ENCODE measurements around the gene SEMA4F. TPM values are rescaled to one million over a fixed set of nuclear protein-coding genes. Genes with fewer than 3 reads are reported as not detected.
A peak's percentile ranks its signal among the peaks of the same experiment; 100 is the strongest.

SEMA4F gene
- total RNA-seq, 1 donor from 2014 or later, result 12.5 TPM

DNA sequence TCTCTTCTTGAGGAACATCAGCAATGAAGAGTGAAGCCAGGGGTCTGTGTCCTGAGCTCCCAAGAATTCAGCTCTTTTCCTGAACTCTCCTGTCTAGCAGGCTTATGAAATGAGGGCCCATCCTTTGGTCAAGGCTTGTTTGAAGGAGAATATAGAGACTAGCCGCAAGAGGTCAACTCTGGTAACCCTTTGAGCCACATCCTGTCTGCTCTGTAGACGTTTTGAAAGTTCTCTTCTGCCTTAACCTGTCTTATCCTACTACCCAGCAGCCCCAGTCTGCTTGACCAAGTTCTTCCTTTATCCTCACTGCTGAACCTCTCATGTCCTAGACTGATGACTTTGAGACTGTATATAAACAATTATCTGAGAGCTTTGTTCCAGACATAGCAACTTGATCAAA lies 5.4 kb downstream of the SEMA4F start:
- no peak for DNase-seq (ENCODE audit: low spot score)

- DNase-seq (ENCODE audit: low spot score), result no peak
These were observed 14.0 kb downstream of the SEMA4F start for GRCh38 chr2:74668087-74668486.

GRCh38 chr2:74670263-74670662 lies 16.2 kb downstream of the SEMA4F start:
- no peak for DNase-seq (ENCODE audit: low spot score)

DNA sequence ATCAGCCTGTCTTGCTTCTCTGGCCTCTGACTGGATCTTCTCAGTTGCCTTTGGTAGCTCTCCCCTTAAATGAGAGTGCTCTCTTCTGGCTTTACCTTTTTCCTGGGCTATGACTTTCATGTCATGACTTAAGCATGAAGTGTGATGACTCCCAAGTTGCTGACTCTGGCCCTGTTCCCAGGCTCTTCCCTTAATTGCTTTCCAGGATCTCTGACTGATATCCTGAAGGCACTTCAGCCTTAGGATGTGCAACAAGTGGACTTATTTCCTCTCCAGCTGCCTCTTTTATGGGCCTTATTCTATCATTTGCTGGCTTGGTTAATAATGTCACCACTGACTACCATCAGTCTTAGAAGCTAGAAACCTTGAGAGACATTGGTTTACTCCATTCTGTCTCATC lies 17.4 kb downstream of the SEMA4F start:
- no peak for DNase-seq (ENCODE audit: low spot score)

DNA sequence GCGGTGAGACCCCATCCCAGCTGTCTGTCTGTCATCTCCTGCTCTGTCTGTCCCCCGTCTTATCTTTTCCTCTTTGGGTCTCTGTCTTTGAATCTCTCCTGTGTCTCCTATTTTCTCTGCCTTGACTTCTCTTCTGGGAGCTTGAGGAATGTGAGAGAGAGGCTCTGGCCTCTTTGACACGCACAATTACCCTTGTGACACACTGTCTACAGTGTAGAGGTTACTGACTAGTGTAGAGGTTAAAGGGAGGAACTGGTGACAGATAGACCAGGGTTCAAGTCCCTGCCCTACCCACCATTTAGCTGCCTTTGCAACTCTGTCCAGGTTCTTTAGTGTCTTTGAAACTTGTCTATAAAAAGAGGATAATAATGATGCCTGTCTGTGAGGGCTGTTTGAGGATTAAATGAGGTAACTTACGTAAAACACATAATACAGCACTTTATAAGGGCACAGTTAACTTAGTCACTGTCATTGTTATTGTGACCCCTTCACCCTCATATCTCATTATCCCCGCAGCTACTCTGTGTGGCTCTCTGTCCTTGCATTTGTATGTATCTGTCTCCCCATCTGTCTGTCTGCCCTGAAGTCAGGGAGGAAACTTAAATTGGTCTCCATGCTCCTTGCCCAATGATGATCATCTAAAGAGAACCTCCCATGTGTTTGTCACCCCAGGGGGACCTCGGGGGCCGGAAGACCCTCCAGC lies 19.9 kb downstream of the SEMA4F start:
- DNase-seq (ENCODE audit: low spot score), result no peak

GRCh38 chr2:74675090-74675489 lies 21.0 kb downstream of the SEMA4F start:
- no peak for DNase-seq (ENCODE audit: low spot score)

DNA sequence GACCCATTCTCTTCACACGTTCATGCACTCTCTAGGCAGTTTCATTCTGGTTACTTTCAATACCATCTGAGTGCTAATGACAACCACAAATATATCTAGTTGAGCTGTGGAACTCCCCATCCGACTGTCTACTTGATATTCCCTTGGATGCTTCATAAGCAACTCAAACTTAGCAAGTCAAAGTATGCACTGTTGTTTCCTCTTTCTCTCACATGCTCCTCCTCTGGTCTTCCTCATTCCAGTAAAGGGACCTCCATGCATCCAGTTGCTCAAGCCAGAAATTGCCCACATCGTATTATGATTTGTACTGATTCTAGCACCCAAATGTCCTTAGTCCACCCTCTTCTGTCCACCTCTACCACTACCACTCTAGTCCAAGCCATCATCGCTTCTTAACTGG lies 22.3 kb downstream of the SEMA4F start:
- no peak for DNase-seq (ENCODE audit: low spot score)

DNA sequence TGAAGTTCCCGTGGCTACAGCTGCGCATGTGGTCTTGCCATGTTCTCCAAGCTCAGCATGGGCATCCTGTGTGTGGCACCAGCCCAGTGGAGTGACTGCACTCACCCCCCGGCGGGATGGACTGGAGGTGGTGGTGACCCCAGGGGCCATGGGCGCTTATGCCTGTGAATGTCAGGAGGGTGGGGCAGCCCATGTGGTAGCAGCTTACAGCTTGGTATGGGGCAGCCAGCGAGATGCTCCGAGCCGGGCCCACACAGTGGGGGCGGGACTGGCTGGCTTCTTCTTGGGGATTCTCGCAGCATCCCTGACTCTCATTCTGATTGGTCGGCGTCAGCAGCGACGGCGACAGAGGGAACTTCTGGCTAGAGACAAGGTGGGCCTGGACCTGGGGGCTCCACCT lies 25.6 kb downstream of the SEMA4F start:
- DNase-seq (ENCODE audit: low spot score), result no peak

DNA sequence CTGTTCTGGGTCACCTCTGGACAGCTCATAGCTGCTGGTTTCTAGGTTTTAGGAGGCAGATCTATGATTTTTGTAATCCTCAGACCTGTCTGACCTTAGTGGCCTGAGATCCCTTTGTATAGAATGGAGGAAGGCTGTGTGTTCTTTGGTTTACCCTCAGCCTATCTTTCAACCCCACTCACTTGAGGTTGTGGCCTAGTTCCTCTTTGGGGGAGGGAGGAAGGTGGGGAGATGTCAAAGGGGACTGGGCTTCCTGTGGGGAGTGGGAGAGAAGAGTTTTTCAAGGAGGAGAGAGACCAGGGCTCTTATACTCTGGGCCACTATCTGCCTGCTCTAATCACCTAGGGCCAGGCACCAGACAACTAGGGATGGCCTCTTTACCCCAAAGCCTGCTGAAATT lies 28.5 kb downstream of the SEMA4F start:
- DNase-seq (ENCODE audit: low spot score), result no peak

GRCh38 chr2:74685408-74685807 lies 31.4 kb downstream of the SEMA4F start:
- no peak for DNase-seq (ENCODE audit: low spot score)

- DNase-seq (ENCODE audit: low spot score), result no peak
These were observed 34.8 kb downstream of the SEMA4F start for GRCh38 chr2:74688881-74689280.

- no peak for DNase-seq (ENCODE audit: low spot score)
These were observed 35.6 kb downstream of the SEMA4F start for GRCh38 chr2:74689671-74690070.

- DNase-seq (ENCODE audit: low spot score), result peak; percentile 38
These were observed 36.5 kb downstream of the SEMA4F start for GRCh38 chr2:74690571-74690970.

DNA sequence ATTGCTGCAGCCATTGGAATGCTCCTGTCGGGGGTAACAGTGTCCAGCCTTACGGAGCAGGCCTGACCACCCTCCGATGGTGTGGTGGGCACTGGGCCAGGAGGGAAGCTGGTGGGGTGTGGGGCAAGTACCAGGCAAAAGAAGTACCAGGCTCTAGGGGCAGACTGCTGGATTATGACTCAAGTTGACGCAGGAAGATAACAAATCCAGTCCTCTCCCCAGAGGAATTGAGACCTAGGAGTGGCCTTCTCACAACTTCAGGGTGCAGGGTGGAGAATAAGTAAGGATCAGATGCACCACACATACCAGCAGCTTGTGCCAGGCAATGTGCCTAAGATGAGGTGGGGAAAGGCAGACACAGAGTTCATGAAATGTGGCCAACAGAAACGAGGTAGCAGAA lies 37.9 kb downstream of the SEMA4F start:
- DNase-seq (ENCODE audit: low spot score), result no peak

GRCh38 chr2:74693213-74693612 lies 39.2 kb downstream of the SEMA4F start:
- no peak for DNase-seq (ENCODE audit: low spot score)

GRCh38 chr2:74693668-74694067 lies 39.6 kb downstream of the SEMA4F start:
- DNase-seq (ENCODE audit: low spot score), result no peak

DNA sequence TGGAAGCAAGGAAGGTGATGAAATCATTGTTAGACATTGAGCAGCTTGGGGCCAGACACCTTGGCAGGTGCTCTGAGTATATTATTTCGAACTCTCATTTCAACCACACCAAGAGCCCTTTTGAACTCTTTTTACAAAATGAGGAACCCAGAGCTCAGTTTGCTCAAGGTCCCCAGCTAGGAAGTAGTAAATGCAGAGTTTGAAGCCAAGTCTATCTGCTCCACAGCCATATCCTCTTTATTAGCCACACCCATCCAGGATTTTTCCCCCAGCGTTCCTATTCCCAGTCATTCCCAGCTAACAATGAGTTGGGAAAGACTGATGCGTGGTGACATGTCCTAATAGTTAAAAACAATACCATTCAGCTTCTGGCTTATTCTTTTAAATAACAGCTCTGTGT lies 40.2 kb downstream of the SEMA4F start:
- DNase-seq (ENCODE audit: low spot score), result no peak

- DNase-seq (ENCODE audit: low spot score), result no peak
These were observed 41.6 kb downstream of the SEMA4F start for GRCh38 chr2:74695663-74696062.

GRCh38 chr2:74696829-74697228 lies 42.8 kb downstream of the SEMA4F start:
- DNase-seq (ENCODE audit: low spot score), result no peak

DNA sequence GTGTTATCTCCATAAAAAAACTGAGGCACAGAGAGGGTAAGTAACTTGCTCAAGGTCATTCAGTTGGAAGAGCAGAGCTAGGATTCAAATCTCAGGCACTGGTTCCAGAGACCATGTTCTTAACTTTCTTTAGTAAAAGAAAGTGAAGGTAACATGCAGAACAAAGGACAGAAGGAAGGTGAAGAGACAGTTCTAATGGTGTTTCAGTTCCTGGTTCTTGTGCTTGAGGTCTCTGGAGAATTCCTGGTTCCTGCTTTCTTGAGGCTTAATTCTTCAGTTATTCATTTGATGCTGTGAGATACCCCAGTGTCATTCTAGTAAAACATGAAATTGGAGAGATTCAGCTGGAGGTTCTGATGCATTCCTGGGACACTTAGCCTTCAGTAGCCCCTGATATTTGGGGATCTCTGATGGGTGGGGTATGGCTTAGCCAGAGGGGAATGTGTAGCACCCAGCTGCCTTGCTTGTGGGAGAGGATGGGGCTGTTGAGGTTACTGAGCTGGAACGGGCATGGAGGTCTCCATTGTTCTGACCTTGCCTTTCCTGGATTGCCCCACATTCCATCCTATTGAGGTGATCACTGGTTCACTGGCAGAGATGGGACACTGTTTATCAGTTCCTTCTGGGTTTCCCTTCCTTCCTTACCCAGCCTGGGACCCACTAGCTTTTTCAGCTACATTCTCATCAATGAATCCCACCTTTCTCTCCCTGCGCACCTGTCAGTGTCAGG lies 46.8 kb downstream of the SEMA4F start:
- DNase-seq (ENCODE audit: low spot score), result no peak

GRCh38 chr2:74702001-74702715 lies 48.1 kb downstream of the SEMA4F start:
- no peak for DNase-seq (ENCODE audit: low spot score)

- DNase-seq (ENCODE audit: low spot score), result no peak
These were observed 49.3 kb downstream of the SEMA4F start for GRCh38 chr2:74703373-74703772.

- DNase-seq (ENCODE audit: low spot score), result no peak
These were observed 50.2 kb downstream of the SEMA4F start for GRCh38 chr2:74704216-74704615.

Measured in mucosa of gallbladder (tissue), 1 donor.